H9 (cell line): ENCODE measurements around the gene THBS1. TPM values are rescaled to one million over a fixed set of nuclear protein-coding genes. Genes with fewer than 3 reads are reported as not detected.

Experiments used
- DNase-seq: peaks from one replicate; pipeline ENCODE4 v3.0.0-alpha.2; 2017
- H2AFZ ChIP-seq: one replicate; pipeline ENCODE4 v1.6.1; 2013; ENCODE audit warnings: mild to moderate bottlenecking, low read length, control low read depth, moderate library complexity
- H2AK5ac ChIP-seq: 2 replicates; pipeline ENCODE4 v1.6.1; 2013; ENCODE audit warnings: low read length, control low read depth, mixed read lengths; ENCODE audit not compliant: insufficient read length
- H2BK120ac ChIP-seq: one replicate; pipeline ENCODE4 v1.6.1; 2013; ENCODE audit warnings: low read depth, mild to moderate bottlenecking, low read length, control low read depth, inconsistent platforms; ENCODE audit not compliant: poor library complexity, severe bottlenecking
- H2BK12ac ChIP-seq: 2 replicates; pipeline ENCODE4 v1.6.1; 2013; ENCODE audit warnings: low read length, control low read depth, mixed read lengths, low read depth; ENCODE audit not compliant: insufficient read length
- H2BK15ac ChIP-seq: 2 replicates; pipeline ENCODE4 v1.6.1; 2013; ENCODE audit warnings: low read depth, low read length, control low read depth
- H2BK20ac ChIP-seq: one replicate; pipeline ENCODE4 v1.6.1; 2013; ENCODE audit warnings: low read depth, mild to moderate bottlenecking, low read length, control low read depth, inconsistent platforms; ENCODE audit not compliant: poor library complexity, severe bottlenecking
- H2BK5ac ChIP-seq: 2 replicates; pipeline ENCODE4 v1.6.1; 2013; ENCODE audit warnings: low read length, control low read depth, mixed read lengths; ENCODE audit not compliant: insufficient read length
- H3K14ac ChIP-seq: 2 replicates; pipeline ENCODE4 v1.6.1; 2013; ENCODE audit warnings: low read length, control low read depth; ENCODE audit not compliant: insufficient read depth
- H3K18ac ChIP-seq: 2 replicates; pipeline ENCODE4 v1.6.1; 2013; ENCODE audit warnings: low read depth, mild to moderate bottlenecking, mixed read lengths, low read length, control low read depth; ENCODE audit not compliant: insufficient read length
- H3K23ac ChIP-seq: 2 replicates; pipeline ENCODE4 v1.6.1; 2013; ENCODE audit warnings: low read length, control low read depth, mixed read lengths, low read depth; ENCODE audit not compliant: insufficient read length
- H3K23me2 ChIP-seq: 2 replicates; pipeline ENCODE4 v1.6.1; 2013; ENCODE audit warnings: low read depth, mild to moderate bottlenecking, mixed read lengths, low read length, control low read depth; ENCODE audit not compliant: insufficient read length, poor library complexity, severe bottlenecking
- H3K27ac ChIP-seq: 2 replicates; pipeline ENCODE4 v1.5.1; 2013; ENCODE audit warnings: low read length, control low read depth, mixed read lengths, low read depth; ENCODE audit not compliant: insufficient read length
- H3K27me3 ChIP-seq: 2 replicates; pipeline ENCODE4 v1.6.1; 2013; ENCODE audit warnings: low read length, control low read depth, inconsistent platforms; ENCODE audit not compliant: insufficient read depth
- H3K4ac ChIP-seq: 2 replicates; pipeline ENCODE4 v1.6.1; 2013; ENCODE audit warnings: low read depth, mild to moderate bottlenecking, control low read depth, inconsistent platforms, low read length, moderate library complexity
- H3K4me1 ChIP-seq: 2 replicates; pipeline ENCODE4 v1.6.1; 2013; ENCODE audit warnings: low read length, control low read depth, inconsistent platforms; ENCODE audit not compliant: insufficient read depth
- H3K4me2 ChIP-seq: 2 replicates; pipeline ENCODE4 v1.6.1; 2013; ENCODE audit warnings: low read length, control low read depth, mixed read lengths; ENCODE audit not compliant: insufficient read length, insufficient read depth
- H3K56ac ChIP-seq: 2 replicates; pipeline ENCODE4 v1.6.1; 2013; ENCODE audit warnings: low read depth, mild to moderate bottlenecking, mixed read lengths, low read length, control low read depth; ENCODE audit not compliant: insufficient read length
- H3K79me1 ChIP-seq: 2 replicates; pipeline ENCODE4 v1.6.1; 2013; ENCODE audit warnings: low read depth, mild to moderate bottlenecking, moderate library complexity, low read length, control low read depth, inconsistent platforms; ENCODE audit not compliant: insufficient read depth, poor library complexity, severe bottlenecking
- H3K79me2 ChIP-seq: 2 replicates; pipeline ENCODE4 v1.6.1; 2013; ENCODE audit warnings: low read length, control low read depth, inconsistent platforms; ENCODE audit not compliant: insufficient read depth
- H3K9ac ChIP-seq: 2 replicates; pipeline ENCODE4 v1.6.1; 2013; ENCODE audit warnings: low read length, control low read depth, mixed read lengths; ENCODE audit not compliant: insufficient read length; ENCODE audit errors: extremely low read depth
- H3K9me3 ChIP-seq: one replicate; pipeline ENCODE4 v1.6.1; 2013; ENCODE audit warnings: low read depth, low read length, inconsistent platforms; ENCODE audit not compliant: control insufficient read depth
- H3T11ph ChIP-seq: one replicate; pipeline ENCODE4 v1.6.1; 2013; ENCODE audit warnings: mild to moderate bottlenecking, low read length, control low read depth, inconsistent platforms
- H4K20me1 ChIP-seq: one replicate; pipeline ENCODE4 v1.6.1; 2013; ENCODE audit not compliant: control insufficient read depth, insufficient read length, insufficient read depth
- H4K5ac ChIP-seq: 2 replicates; pipeline ENCODE4 v1.6.1; 2013; ENCODE audit warnings: low read depth, mild to moderate bottlenecking, mixed read lengths, low read length, control low read depth; ENCODE audit not compliant: insufficient read length
- H4K8ac ChIP-seq: replicated peaks from 2 replicates; pipeline ENCODE4 v1.6.1; 2013; ENCODE audit warnings: low read length, control low read depth, mixed read lengths, low read depth; ENCODE audit not compliant: insufficient read length
- H4K91ac ChIP-seq: 2 replicates; pipeline ENCODE4 v1.6.1; 2013; ENCODE audit warnings: low read depth, mild to moderate bottlenecking, moderate library complexity, mixed read lengths, low read length, control low read depth; ENCODE audit not compliant: insufficient read length
- H3K27ac Mint-ChIP-seq, 3 experiments: 2 replicates in 2 of 3; 3 replicates in 1 of 3; pipeline ENCODE4 v1.8.0; 2020 to 2021; ENCODE audit warnings: mixed read lengths in 3 of 3, mild to moderate bottlenecking in 1 of 3, moderate library complexity in 1 of 3
- H3K27me3 Mint-ChIP-seq: 2 replicates; pipeline ENCODE4 v1.8.0; 2021; ENCODE audit warnings: low read depth, mild to moderate bottlenecking, moderate library complexity, mixed read lengths
- H3K36me3 Mint-ChIP-seq, 3 experiments: 2 replicates in 2 of 3; 3 replicates in 1 of 3; pipeline ENCODE4 v1.8.0; 2020 to 2021; ENCODE audit warnings: low read depth in 3 of 3, mixed read lengths in 3 of 3; ENCODE audit not compliant: insufficient read depth in 1 of 3
- H3K4me1 Mint-ChIP-seq, 2 experiments: 2 replicates each; pipeline ENCODE4 v1.8.0; 2020; ENCODE audit warnings: mixed read lengths in 2 of 2
- H3K4me3 Mint-ChIP-seq, 2 experiments: 2 replicates in 1 of 2; 3 replicates in 1 of 2; pipeline ENCODE4 v1.8.0; 2020 to 2021; ENCODE audit warnings: mild to moderate bottlenecking in 2 of 2, mixed read lengths in 2 of 2, moderate library complexity in 1 of 2
- H3K9me3 Mint-ChIP-seq, 2 experiments: 2 replicates in 1 of 2; 3 replicates in 1 of 2; pipeline ENCODE4 v1.8.0; 2020; ENCODE audit warnings: mild to moderate bottlenecking in 2 of 2, mixed read lengths in 2 of 2, moderate library complexity in 1 of 2
- WGBS: extraction: QIAGEN DNeasy Blood & Tissue Kit; methylation state at CpG from one replicate; pipeline ENCODE4 v1.1.7; 2013; ENCODE audit warnings: missing lambda C conversion rate, low lambda C conversion rate, mixed read lengths; ENCODE audit not compliant: insufficient read length; ENCODE audit errors: extremely low coverage; 5-methylcytosine and 5-hydroxymethylcytosine counted together
- total RNA-seq: library from RNA; stranded (reverse); gene quantifications from 2 replicates; pipeline ENCODE4 v1.2.1, GENCODE V29; 2021
- TF ChIP-seq, protein P1 (sequence below): fragments of 200-600 bp; sonication (generic); conservative IDR thresholded peaks from 3 replicates; pipeline ENCODE4 v1.8.0; 2021; ENCODE audit warnings: antibody characterized with exemption, mild to moderate bottlenecking

THBS1 gene
- total RNA-seq, 1 experiment from 2014 or later, result 72.1 TPM

DNA sequence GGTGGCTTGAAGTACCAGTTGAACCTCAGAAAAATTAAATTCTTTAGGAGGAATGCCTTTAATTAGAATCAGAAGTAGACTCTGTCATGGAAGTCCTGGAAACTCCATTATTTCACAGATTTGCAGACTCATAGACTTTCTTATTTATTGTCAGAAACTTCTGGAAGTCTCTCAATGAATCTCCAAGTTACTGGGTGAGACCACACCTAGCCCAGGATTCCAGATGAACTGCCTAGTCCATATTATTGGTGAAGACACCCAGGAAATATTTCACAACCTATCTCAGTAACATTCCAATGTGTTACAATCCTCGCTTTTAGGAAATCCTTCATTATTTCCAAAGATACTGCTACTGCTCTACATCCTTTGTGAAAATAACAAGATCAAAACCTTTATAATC is 6.5 kb upstream of the THBS1 start:
- Histone ChIP-seq H3K4me2 (no peak overlapping the region), H3K79me2 (no peaks in the 10 kb centered on the region)
- H3K27ac Mint-ChIP-seq, result no peak overlapping the region

More for the DNA sequence above, 6.5 kb upstream of the THBS1 start:
- H4K91ac ChIP-seq, result no peak overlapping the region
- no peak overlapping the region for H3T11ph ChIP-seq
- H3K9ac ChIP-seq, result no peak overlapping the region
- no peaks in the 10 kb centered on the region for H3K79me1 ChIP-seq
- no peaks in the 10 kb centered on the region for H3K27me3 ChIP-seq
- H2BK20ac ChIP-seq, result no peak overlapping the region
- H3K4me1 ChIP-seq, result no peaks in the 10 kb centered on the region; the same call in 1 of the 2 replicates
- H3K4me3 Mint-ChIP-seq, result no peak overlapping the region
- peaks cover 9 to 12% of the 10 kb centered on the region in 2 experiments for H3K4me1 Mint-ChIP-seq
- no peak overlapping the region for H2AK5ac ChIP-seq
- H2BK120ac ChIP-seq, result no peak overlapping the region
- no peak overlapping the region for H2BK12ac ChIP-seq
- no peak for DNase-seq
- no peaks in the 10 kb centered on the region for H3K9me3 ChIP-seq
- no CpG with 5 or more reads among the region's 1 CpG for WGBS
- H3K36me3 Mint-ChIP-seq, result no peaks in the 10 kb centered on the region
- peaks cover 23% of the 10 kb centered on the region for H3K27me3 Mint-ChIP-seq
- H4K5ac ChIP-seq, result no peak overlapping the region
- H2AFZ ChIP-seq, result no peak overlapping the region
- no peak overlapping the region for H3K14ac ChIP-seq
- no peak overlapping the region for H3K18ac ChIP-seq
- no peak overlapping the region for H4K8ac ChIP-seq
- no peaks in the 10 kb centered on the region for H3K23me2 ChIP-seq
- H3K27ac ChIP-seq, result no peak overlapping the region
- no peak overlapping the region for H2BK5ac ChIP-seq
- no peak overlapping the region for H3K4ac ChIP-seq
- TF ChIP-seq, protein P1, sequence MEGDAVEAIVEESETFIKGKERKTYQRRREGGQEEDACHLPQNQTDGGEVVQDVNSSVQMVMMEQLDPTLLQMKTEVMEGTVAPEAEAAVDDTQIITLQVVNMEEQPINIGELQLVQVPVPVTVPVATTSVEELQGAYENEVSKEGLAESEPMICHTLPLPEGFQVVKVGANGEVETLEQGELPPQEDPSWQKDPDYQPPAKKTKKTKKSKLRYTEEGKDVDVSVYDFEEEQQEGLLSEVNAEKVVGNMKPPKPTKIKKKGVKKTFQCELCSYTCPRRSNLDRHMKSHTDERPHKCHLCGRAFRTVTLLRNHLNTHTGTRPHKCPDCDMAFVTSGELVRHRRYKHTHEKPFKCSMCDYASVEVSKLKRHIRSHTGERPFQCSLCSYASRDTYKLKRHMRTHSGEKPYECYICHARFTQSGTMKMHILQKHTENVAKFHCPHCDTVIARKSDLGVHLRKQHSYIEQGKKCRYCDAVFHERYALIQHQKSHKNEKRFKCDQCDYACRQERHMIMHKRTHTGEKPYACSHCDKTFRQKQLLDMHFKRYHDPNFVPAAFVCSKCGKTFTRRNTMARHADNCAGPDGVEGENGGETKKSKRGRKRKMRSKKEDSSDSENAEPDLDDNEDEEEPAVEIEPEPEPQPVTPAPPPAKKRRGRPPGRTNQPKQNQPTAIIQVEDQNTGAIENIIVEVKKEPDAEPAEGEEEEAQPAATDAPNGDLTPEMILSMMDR, result no peak
- H3K23ac ChIP-seq, result no peak overlapping the region
- no peak overlapping the region for H2BK15ac ChIP-seq
- no peaks in the 10 kb centered on the region; a peak in 1 of 5 replicates for H3K9me3 Mint-ChIP-seq
- H4K20me1 ChIP-seq, result no peaks in the 10 kb centered on the region
- no peak overlapping the region for H3K56ac ChIP-seq
